Breast epithelium (tissue), 4 donors: Measurements from ENCODE around the gene EDRF1. TPM values are rescaled to one million over a fixed set of nuclear protein-coding genes. Genes with fewer than 3 reads are reported as not detected.

Source experiments
- DNase-seq, 2 donors: peaks; one replicate each; pipeline ENCODE4 v3.0.0-alpha.2; 2019; ENCODE audit warnings: low spot score in 2 of 2
- H3K27ac ChIP-seq, 2 donors: fragments of 200-600 bp; sonication (generic) in 1 of 2; one replicate each; pipeline ENCODE4 v1.5.1; 2016 to 2019; ENCODE audit warnings: mild to moderate bottlenecking in 1 of 2
- H3K27me3 ChIP-seq, 2 donors: fragments of 200-600 bp; sonication (generic) in 1 of 2; one replicate each; pipeline versions ENCODE4 v1.5.1 to v1.6.0; 2017 to 2019; ENCODE audit warnings: control low read depth in 1 of 2, mild to moderate bottlenecking in 1 of 2
- H3K36me3 ChIP-seq: fragments of 200-600 bp; one replicate; pipeline ENCODE4 v1.5.1; 2019
- H3K4me1 ChIP-seq, 2 donors: fragments of 200-600 bp; sonication (generic); one replicate each; pipeline ENCODE4 v1.5.1; 2016 to 2019; ENCODE audit warnings: control low read depth in 1 of 2
- H3K4me3 ChIP-seq, 3 donors: fragments of 200-600 bp; sonication (generic); 1 replicate in 2 of 3; 2 replicates in 1 of 3; pipeline ENCODE4 v1.5.1; 2016 to 2019; ENCODE audit warnings: mild to moderate bottlenecking in 3 of 3, moderate library complexity in 2 of 3
- H3K9me3 ChIP-seq, 2 donors: fragments of 200-600 bp; sonication (generic) in 1 of 2; one replicate each; pipeline ENCODE4 v1.5.1; 2016 to 2019; ENCODE audit warnings: control low read depth in 1 of 2
- POLR2A ChIP-seq: fragments of 450-650 bp; IDR thresholded peaks from one replicate; pipeline ENCODE4 v1.6.1; 2016; ENCODE audit warnings: antibody characterized with exemption, mild to moderate bottlenecking, moderate library complexity
- POLR2AphosphoS5 ChIP-seq, 3 donors: sonication (generic); formaldehyde crosslinking; IDR thresholded peaks; one replicate each; pipeline ENCODE4 v1.6.1; 2017; ENCODE audit warnings: antibody characterized with exemption in 3 of 3
- intact Hi-C: fragments of 100-400 bp; cut with DNase I; formaldehyde crosslinking; loops from one replicate; pipeline ENCODE4 v1.15.1; 2023; ENCODE audit warnings: low total_unique reads
- total RNA-seq, 3 donors: library from RNA; depleted of rRNA; stranded (reverse); fragments of >200 nt; gene quantifications; one replicate each; pipeline ENCODE4 v1.1.0, GENCODE V29; 2016
- TF ChIP-seq, protein P1 (sequence below), 3 donors: fragments of 450-650 bp; IDR thresholded peaks; one replicate each; pipeline ENCODE4 v1.5.1; 2016 to 2017; ENCODE audit warnings: antibody characterized with exemption in 3 of 3, mild to moderate bottlenecking in 3 of 3, moderate library complexity in 3 of 3

The EDRF1 gene
- total RNA-seq, 3 donors from 2014 or later = 23.8 to 37.3 (median 35.1) TPM

- H3K4me3 ChIP-seq = no peak overlapping the region
Observed at GRCh38 chr10:125812128-125812750, 92.7 kb downstream of the EDRF1 start.

More at GRCh38 chr10:125812128-125812750, 92.7 kb downstream of the EDRF1 start:
- intact Hi-C loops = no loop called here
- Histone ChIP-seq H3K27ac (no peak overlapping the region), H3K27me3 (no peaks in the 10 kb centered on the region), H3K36me3 (no peaks in the 10 kb centered on the region), H3K4me1 (no peaks in the 10 kb centered on the region), H3K9me3 (no peaks in the 10 kb centered on the region)
- TF ChIP-seq POLR2A = no peak
- no peak for TF ChIP-seq POLR2AphosphoS5 (IDR thresholded peaks at IDR 0.05)
- TF ChIP-seq, protein P1, sequence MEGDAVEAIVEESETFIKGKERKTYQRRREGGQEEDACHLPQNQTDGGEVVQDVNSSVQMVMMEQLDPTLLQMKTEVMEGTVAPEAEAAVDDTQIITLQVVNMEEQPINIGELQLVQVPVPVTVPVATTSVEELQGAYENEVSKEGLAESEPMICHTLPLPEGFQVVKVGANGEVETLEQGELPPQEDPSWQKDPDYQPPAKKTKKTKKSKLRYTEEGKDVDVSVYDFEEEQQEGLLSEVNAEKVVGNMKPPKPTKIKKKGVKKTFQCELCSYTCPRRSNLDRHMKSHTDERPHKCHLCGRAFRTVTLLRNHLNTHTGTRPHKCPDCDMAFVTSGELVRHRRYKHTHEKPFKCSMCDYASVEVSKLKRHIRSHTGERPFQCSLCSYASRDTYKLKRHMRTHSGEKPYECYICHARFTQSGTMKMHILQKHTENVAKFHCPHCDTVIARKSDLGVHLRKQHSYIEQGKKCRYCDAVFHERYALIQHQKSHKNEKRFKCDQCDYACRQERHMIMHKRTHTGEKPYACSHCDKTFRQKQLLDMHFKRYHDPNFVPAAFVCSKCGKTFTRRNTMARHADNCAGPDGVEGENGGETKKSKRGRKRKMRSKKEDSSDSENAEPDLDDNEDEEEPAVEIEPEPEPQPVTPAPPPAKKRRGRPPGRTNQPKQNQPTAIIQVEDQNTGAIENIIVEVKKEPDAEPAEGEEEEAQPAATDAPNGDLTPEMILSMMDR (IDR thresholded peaks at IDR 0.05) = no peak
- DNase-seq = no peak

Other genes with a start within 250 kb of the EDRF1 start
- not detected for gene TEX36, start 36.5 kb upstream of the EDRF1 start, total RNA-seq
- under 1 TPM in 2 of 3 donors, not detected in 1; 0.33 to 0.59 TPM for gene MMP21, start 56.1 kb downstream of the EDRF1 start, total RNA-seq
- 10 to 100 TPM; 31.5 to 45.2 (median 35.1) TPM for gene UROS, start 103.5 kb downstream of the EDRF1 start, total RNA-seq
- 10 to 100 TPM; 41.9 to 60.0 (median 46.5) TPM for gene BCCIP, start 103.8 kb downstream of the EDRF1 start, total RNA-seq
- 10 to 100 TPM; 18.1 to 54.6 (median 42.0) TPM for gene DHX32, start 161.6 kb downstream of the EDRF1 start, total RNA-seq
- 10 to 100 TPM in 2 of 3 donors, 1 to 10 TPM in 1; 2.6 to 18.1 (median 13.8) TPM for gene FANK1, start 176.9 kb downstream of the EDRF1 start, total RNA-seq